ENCODE measurements around the gene FOXN3. TPM values are rescaled to one million over a fixed set of nuclear protein-coding genes. Genes with fewer than 3 reads are reported as not detected.

FOXN3 gene
- polyA plus RNA-seq, 1 donor (not counting 4 experiments of a cell fraction or from before 2014, with no cell fraction given) = 10.2 TPM

GRCh38 chr14:89232265-89233070, 184.6 kb downstream of the FOXN3 start:
- Histone ChIP-seq H4K20me1 (ENCODE audit: control insufficient read depth, extremely low read depth, insufficient read depth, low read length) (no peaks in the 10 kb centered on the region), H3K79me2 (ENCODE audit: control insufficient read depth, insufficient read depth, low read length) (no peaks in the 10 kb centered on the region), H2AFZ (ENCODE audit: control insufficient read depth, low read length) (no peak overlapping the region), H3K4me1 (ENCODE audit: control insufficient read depth, extremely low read depth, insufficient read depth, low read length) (no peaks in the 10 kb centered on the region), H3K9ac (ENCODE audit: control insufficient read depth, extremely low read depth, insufficient read depth, low read length) (no peak overlapping the region), H3K27me3 (ENCODE audit: control insufficient read depth, extremely low read depth, insufficient read depth, low read length) (no peaks in the 10 kb centered on the region), H3K4me2 (ENCODE audit: control insufficient read depth, extremely low read depth, insufficient read depth, low read depth, low read length) (no peak overlapping the region), H3K9me3 (ENCODE audit: control insufficient read depth, low read depth, low read length) (no peaks in the 10 kb centered on the region), H3K9me1 (ENCODE audit: control insufficient read depth, extremely low read depth, insufficient read depth, low read length) (no peaks in the 10 kb centered on the region), H3K27ac (ENCODE audit: control insufficient read depth, insufficient read depth, low read length) (no peak overlapping the region), H3K4me3 (ENCODE audit: control insufficient read depth in 2 of 3, extremely low read depth in 1 of 3, insufficient read depth in 2 of 3, low read depth in 1 of 3, low read length in 3 of 3) (no peak overlapping the region), H3K36me3 (ENCODE audit: control insufficient read depth in 2 of 2, extremely low read depth in 1 of 2, insufficient read depth in 2 of 2, low read length in 2 of 2) (no peaks in the 10 kb centered on the region)
- no peak for TF ChIP-seq EZH2 (IDR thresholded peaks at IDR 0.05; ENCODE audit: low read length)
- TF ChIP-seq, protein P1, sequence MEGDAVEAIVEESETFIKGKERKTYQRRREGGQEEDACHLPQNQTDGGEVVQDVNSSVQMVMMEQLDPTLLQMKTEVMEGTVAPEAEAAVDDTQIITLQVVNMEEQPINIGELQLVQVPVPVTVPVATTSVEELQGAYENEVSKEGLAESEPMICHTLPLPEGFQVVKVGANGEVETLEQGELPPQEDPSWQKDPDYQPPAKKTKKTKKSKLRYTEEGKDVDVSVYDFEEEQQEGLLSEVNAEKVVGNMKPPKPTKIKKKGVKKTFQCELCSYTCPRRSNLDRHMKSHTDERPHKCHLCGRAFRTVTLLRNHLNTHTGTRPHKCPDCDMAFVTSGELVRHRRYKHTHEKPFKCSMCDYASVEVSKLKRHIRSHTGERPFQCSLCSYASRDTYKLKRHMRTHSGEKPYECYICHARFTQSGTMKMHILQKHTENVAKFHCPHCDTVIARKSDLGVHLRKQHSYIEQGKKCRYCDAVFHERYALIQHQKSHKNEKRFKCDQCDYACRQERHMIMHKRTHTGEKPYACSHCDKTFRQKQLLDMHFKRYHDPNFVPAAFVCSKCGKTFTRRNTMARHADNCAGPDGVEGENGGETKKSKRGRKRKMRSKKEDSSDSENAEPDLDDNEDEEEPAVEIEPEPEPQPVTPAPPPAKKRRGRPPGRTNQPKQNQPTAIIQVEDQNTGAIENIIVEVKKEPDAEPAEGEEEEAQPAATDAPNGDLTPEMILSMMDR (optimal IDR thresholded peaks at IDR 0.05 in 1 of 3, IDR thresholded peaks at IDR 0.05 in 1 of 3, conservative IDR thresholded peaks at IDR 0.05 in 1 of 3; ENCODE audit: extremely low read depth in 1 of 3, insufficient read depth in 2 of 3, low read length in 3 of 3) = no peak
- no peak for FAIRE-seq
- no peak for DNase-seq (ENCODE audit: low read depth, low spot score)
- dilution Hi-C loops (cut with MboI; ENCODE audit: extremely low pct_ligation_motif_present, low sequenced_read_pairs) = no loop called here

DNA sequence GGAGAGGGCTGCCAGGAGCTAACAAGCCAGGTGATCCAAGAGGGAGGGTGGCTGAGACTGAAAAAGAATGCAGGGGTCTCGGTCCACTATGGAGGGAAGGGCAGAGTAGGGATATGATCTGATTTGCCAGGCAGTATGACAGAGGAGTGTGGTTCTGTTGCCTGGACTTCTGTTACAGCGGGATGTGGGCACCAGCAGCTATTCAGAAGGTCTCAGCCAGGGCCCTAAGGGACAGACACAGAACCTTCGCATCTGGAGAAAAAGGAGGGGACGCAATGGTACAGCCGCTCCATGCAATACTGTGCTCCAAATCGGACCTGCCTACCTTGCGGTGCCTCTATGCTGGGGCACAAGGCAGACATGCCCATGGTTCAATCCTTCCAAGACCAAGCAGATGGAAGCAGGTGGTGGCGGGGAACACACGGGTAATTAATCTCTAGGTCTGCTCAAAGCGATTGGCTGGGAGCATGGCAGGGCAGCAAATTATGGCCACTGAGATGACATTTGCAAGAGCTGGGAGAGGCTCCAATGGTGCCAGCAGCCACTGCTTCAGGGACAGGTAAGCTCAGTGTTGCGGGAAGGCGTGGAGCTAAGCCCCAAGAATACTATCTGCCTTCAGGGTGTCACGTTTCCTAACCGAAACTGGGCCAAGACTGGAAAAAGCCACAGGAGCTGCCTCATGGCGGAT, 185.5 kb downstream of the FOXN3 start:
- dilution Hi-C loops (cut with MboI; ENCODE audit: extremely low pct_ligation_motif_present, low sequenced_read_pairs) = no loop called here

More for the DNA sequence above, 185.5 kb downstream of the FOXN3 start:
- TF ChIP-seq, protein P1 (optimal IDR thresholded peaks at IDR 0.05 in 1 of 3, IDR thresholded peaks at IDR 0.05 in 1 of 3, conservative IDR thresholded peaks at IDR 0.05 in 1 of 3; ENCODE audit: extremely low read depth in 1 of 3, insufficient read depth in 2 of 3, low read length in 3 of 3) = no peak
- TF ChIP-seq EZH2 (IDR thresholded peaks at IDR 0.05; ENCODE audit: low read length) = no peak
- Histone ChIP-seq H3K4me2 (ENCODE audit: control insufficient read depth, extremely low read depth, insufficient read depth, low read depth, low read length) (no peak overlapping the region), H3K79me2 (ENCODE audit: control insufficient read depth, insufficient read depth, low read length) (no peaks in the 10 kb centered on the region), H3K27ac (ENCODE audit: control insufficient read depth, insufficient read depth, low read length) (no peak overlapping the region), H3K36me3 (ENCODE audit: control insufficient read depth in 2 of 2, extremely low read depth in 1 of 2, insufficient read depth in 2 of 2, low read length in 2 of 2) (no peaks in the 10 kb centered on the region), H3K4me1 (ENCODE audit: control insufficient read depth, extremely low read depth, insufficient read depth, low read length) (no peaks in the 10 kb centered on the region), H3K9me1 (ENCODE audit: control insufficient read depth, extremely low read depth, insufficient read depth, low read length) (no peaks in the 10 kb centered on the region), H3K9ac (ENCODE audit: control insufficient read depth, extremely low read depth, insufficient read depth, low read length) (no peak overlapping the region), H3K4me3 (ENCODE audit: control insufficient read depth in 2 of 3, extremely low read depth in 1 of 3, insufficient read depth in 2 of 3, low read depth in 1 of 3, low read length in 3 of 3) (no peak overlapping the region), H3K27me3 (ENCODE audit: control insufficient read depth, extremely low read depth, insufficient read depth, low read length) (no peaks in the 10 kb centered on the region), H3K9me3 (ENCODE audit: control insufficient read depth, low read depth, low read length) (no peaks in the 10 kb centered on the region), H4K20me1 (ENCODE audit: control insufficient read depth, extremely low read depth, insufficient read depth, low read length) (no peaks in the 10 kb centered on the region), H2AFZ (ENCODE audit: control insufficient read depth, low read length) (no peak overlapping the region)
- FAIRE-seq (no peak), DNase-seq (ENCODE audit: low read depth, low spot score) (no peak)
